Hepatocyte (in vitro differentiated cells): ENCODE results near the gene RPTOR. TPM values are rescaled to one million over a fixed set of nuclear protein-coding genes. Genes with fewer than 3 reads are reported as not detected.
A peak's percentile ranks its signal among the peaks of the same experiment; 100 is the strongest.

Experiments
- DNase-seq: peaks from one replicate; pipeline ENCODE4 v3.0.0-alpha.2; 2016; ENCODE audit warnings: low spot score
- H2AFZ ChIP-seq: fragments of 200-600 bp; sonication (generic); 2 replicates; pipeline ENCODE4 v1.6.0; 2016; ENCODE audit warnings: antibody characterized with exemption, mild to moderate bottlenecking
- H3K27ac ChIP-seq: fragments of 200-600 bp; sonication (generic); 2 replicates; pipeline ENCODE4 v1.5.1; 2016; ENCODE audit warnings: mild to moderate bottlenecking
- H3K27me3 ChIP-seq: fragments of 200-600 bp; sonication (generic); 2 replicates; pipeline ENCODE4 v1.6.1; 2016
- H3K36me3 ChIP-seq: fragments of 200-600 bp; sonication (generic); replicated peaks from 2 replicates; pipeline ENCODE4 v1.5.1; 2016; ENCODE audit warnings: low read depth; ENCODE audit not compliant: insufficient read depth
- H3K4me1 ChIP-seq: fragments of 200-600 bp; sonication (generic); 2 replicates; pipeline ENCODE4 v1.5.1; 2016; ENCODE audit warnings: mild to moderate bottlenecking, moderate library complexity; ENCODE audit not compliant: insufficient read depth
- H3K4me2 ChIP-seq: fragments of 200-600 bp; sonication (generic); 2 replicates; pipeline ENCODE4 v1.6.0; 2016
- H3K4me3 ChIP-seq: fragments of 200-600 bp; sonication (generic); 2 replicates; pipeline ENCODE4 v1.5.1; 2016; ENCODE audit warnings: mild to moderate bottlenecking
- H3K79me2 ChIP-seq: fragments of 200-600 bp; sonication (generic); 2 replicates; pipeline ENCODE4 v1.6.0; 2017; ENCODE audit warnings: mild to moderate bottlenecking
- H3K9me2 ChIP-seq: fragments of 200-600 bp; sonication (generic); replicated peaks from 2 replicates; pipeline ENCODE4 v1.6.0; 2017; ENCODE audit warnings: mild to moderate bottlenecking; ENCODE audit not compliant: insufficient read depth
- H3K9me3 ChIP-seq: fragments of 200-600 bp; sonication (generic); 2 replicates; pipeline ENCODE4 v1.5.1; 2016; ENCODE audit warnings: low read depth, mild to moderate bottlenecking
- H4K20me1 ChIP-seq: fragments of 200-600 bp; sonication (generic); 2 replicates; pipeline ENCODE4 v1.6.0; 2016; ENCODE audit warnings: mild to moderate bottlenecking; ENCODE audit not compliant: insufficient read depth, poor library complexity, severe bottlenecking
- EZH2 ChIP-seq: fragments of 200-600 bp; sonication (generic); IDR thresholded peaks from 2 replicates; pipeline ENCODE4 v1.6.1; 2016; ENCODE audit warnings: antibody characterized with exemption, mild to moderate bottlenecking, borderline replicate concordance
- EZH2phosphoT487 ChIP-seq: fragments of 200-600 bp; sonication (generic); IDR thresholded peaks from one replicate; pipeline ENCODE4 v1.6.1; 2018; ENCODE audit warnings: antibody characterized with exemption, mild to moderate bottlenecking, low read depth, moderate library complexity; ENCODE audit not compliant: unreplicated experiment, severe bottlenecking
- WGBS: methylation state at CpG from one replicate; pipeline ENCODE4 v1.1.6; 2016; ENCODE audit warnings: low lambda C conversion rate; ENCODE audit errors: missing lambda C conversion rate; 5-methylcytosine and 5-hydroxymethylcytosine counted together
- polyA plus RNA-seq: library from polyadenylated mRNA; unstranded; fragments of >200 nt; fragmentation: Nextera tagmentation; extraction: Ambion mirVana; gene quantifications from 2 replicates; pipeline ENCODE4 v1.2.1, GENCODE V29; 2016
- total RNA-seq: library from RNA; depleted of rRNA; stranded (reverse); fragments of >200 nt; gene quantifications from 2 replicates; pipeline ENCODE4 v1.2.3, GENCODE V29; 2014
- TF ChIP-seq, protein P1 (sequence below): fragments of 200-600 bp; sonication (generic); IDR thresholded peaks from 2 replicates; pipeline ENCODE4 v1.5.1; 2016; ENCODE audit warnings: antibody characterized with exemption, mild to moderate bottlenecking; ENCODE audit not compliant: poor library complexity

RPTOR gene
- total and polyA plus RNA-seq, 2 experiments from 2014 or later, result 14.1 to 20.6 TPM

DNA sequence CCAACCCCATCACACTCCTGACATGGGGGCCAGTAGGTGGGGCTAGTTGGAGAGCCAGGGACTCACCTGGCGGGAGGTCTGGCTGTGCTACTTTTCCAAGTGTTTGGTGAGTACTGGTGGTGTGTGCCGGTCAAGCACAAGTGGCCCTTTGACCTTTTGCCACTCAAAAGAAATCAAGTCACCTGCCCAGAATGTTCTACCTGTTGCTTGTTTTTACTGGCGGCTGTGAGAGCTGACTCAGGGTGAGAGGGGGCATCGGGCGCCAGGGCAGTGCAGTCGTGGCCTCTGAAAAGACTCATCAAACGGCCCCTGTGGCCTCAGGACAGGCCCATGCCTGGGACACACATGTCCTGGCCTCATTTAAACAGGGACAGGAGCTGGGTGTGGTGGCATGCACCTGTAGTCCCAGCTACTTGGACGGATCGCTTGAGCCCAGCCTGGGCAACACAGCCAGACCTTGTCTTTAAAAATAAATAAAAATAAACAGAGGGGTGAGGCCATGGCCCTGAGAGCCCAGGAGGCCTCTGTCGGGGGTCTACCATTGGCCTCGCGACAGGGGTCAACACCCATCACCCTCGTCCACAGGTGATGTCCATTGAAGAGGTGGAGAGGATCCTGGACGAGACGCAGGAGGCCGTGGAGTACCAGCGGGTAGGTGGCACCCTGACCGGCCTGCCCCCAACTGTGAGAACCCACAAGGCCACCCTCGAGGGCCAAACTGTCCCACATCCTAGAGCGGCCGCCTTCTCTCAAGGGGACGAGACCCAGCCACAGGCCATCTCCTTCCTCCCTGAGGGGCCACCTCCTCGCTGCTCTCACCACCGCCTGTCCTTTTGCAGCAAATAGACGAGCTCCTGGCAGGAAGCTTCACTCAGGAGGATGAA lies 452.0 kb downstream of the RPTOR start:
- 97% methylated on average over 25 of the region's 25 CpGs for WGBS
- Histone ChIP-seq H2AFZ (no peak overlapping the region), H3K36me3 (no peaks in the 10 kb centered on the region), H3K27me3 (no peaks in the 10 kb centered on the region), H3K79me2 (peaks cover 9% of the 10 kb centered on the region), H3K4me1 (peaks cover 10% of the 10 kb centered on the region), H3K9me2 (no peaks in the 10 kb centered on the region), H3K27ac (no peak overlapping the region), H3K4me3 (no peak overlapping the region), H3K4me2 (no peak overlapping the region), H3K9me3 (no peaks in the 10 kb centered on the region), H4K20me1 (no peaks in the 10 kb centered on the region)
- DNase-seq, result no peak
- no peak for TF ChIP-seq EZH2phosphoT487
- TF ChIP-seq, protein P1, sequence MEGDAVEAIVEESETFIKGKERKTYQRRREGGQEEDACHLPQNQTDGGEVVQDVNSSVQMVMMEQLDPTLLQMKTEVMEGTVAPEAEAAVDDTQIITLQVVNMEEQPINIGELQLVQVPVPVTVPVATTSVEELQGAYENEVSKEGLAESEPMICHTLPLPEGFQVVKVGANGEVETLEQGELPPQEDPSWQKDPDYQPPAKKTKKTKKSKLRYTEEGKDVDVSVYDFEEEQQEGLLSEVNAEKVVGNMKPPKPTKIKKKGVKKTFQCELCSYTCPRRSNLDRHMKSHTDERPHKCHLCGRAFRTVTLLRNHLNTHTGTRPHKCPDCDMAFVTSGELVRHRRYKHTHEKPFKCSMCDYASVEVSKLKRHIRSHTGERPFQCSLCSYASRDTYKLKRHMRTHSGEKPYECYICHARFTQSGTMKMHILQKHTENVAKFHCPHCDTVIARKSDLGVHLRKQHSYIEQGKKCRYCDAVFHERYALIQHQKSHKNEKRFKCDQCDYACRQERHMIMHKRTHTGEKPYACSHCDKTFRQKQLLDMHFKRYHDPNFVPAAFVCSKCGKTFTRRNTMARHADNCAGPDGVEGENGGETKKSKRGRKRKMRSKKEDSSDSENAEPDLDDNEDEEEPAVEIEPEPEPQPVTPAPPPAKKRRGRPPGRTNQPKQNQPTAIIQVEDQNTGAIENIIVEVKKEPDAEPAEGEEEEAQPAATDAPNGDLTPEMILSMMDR, result no peak

DNA sequence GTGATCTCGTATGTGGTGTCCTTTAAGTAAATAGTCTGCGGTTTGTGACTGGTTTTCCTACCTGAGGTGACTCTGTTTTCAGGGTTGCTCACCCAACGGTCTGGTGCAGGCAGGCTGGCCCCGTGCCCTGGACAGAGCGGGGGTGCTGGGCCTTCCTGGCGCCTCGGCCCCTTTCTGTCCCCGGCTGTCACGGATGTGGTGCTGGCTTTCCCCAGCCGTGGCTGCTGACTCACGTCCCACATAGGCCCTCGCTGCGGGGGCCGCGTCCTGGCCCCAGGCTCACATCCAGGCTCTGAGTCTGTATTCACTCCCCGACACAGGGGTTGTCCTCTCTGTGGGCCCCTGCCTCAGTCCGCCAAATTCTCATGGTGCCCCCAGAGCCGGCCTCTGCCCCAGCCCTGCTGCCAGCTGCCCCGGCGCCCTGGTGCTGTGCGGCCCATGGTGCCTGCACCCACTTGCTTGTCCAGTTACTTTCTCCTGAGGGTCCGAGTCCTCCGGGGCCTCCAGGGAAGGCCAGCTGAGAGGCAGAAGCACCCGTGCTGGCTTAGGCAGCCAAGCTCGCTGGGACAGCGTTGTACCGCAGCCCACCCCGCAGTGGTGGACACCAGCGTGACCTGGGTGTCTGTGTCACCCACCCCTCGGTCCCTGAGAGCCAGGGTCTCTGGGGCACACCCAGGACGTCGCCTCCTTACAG lies 452.9 kb downstream of the RPTOR start:
- Histone ChIP-seq H2AFZ (no peak overlapping the region), H3K4me3 (no peak overlapping the region), H3K27me3 (peaks cover 4% of the 10 kb centered on the region), H3K4me1 (peaks cover 9% of the 10 kb centered on the region), H3K4me2 (no peak overlapping the region), H3K36me3 (no peaks in the 10 kb centered on the region), H3K79me2 (peaks cover 7% of the 10 kb centered on the region), H4K20me1 (no peaks in the 10 kb centered on the region), H3K27ac (no peak overlapping the region), H3K9me2 (no peaks in the 10 kb centered on the region), H3K9me3 (no peaks in the 10 kb centered on the region)
- TF ChIP-seq EZH2 (no peak), EZH2phosphoT487 (no peak)
- TF ChIP-seq, protein P1, result no peak
- peak; percentile 4 for DNase-seq
- 95% methylated on average over 25 of the region's 32 CpGs for WGBS

DNA sequence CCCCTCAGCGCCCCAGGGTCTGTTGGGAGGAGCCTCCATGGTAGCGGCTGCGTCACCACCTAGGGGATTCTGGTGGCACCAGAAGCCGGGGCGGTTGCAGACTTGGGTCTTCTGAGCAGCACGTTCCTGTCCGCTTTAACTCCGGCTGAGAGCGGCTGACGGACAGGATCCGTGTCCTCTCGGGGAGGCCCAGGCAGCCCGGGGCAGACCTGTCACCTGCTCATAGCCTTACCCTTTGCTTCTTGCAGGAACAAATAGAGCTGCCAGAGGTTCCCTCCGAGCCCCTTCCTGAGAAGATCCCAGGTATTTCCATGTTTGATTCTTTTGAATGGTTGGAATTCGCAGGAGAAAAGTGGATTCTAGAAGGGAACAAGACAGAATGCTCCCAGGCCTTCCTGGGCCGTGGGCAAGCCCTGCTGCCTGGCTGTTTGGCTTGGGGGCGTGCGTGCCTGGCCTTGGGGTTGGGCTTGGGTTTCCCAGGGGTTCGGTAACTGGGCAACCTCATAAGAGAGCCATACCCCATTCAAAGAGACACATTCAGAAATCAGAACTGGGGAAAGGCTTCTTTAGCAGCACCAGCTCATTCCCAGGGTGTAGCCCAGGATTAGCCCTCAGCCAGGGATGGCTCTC lies 453.6 kb downstream of the RPTOR start:
- Histone ChIP-seq H3K79me2 (no peaks in the 10 kb centered on the region), H3K9me2 (no peaks in the 10 kb centered on the region), H3K27me3 (peaks cover 10% of the 10 kb centered on the region), H2AFZ (no peak overlapping the region), H3K4me1 (peaks cover 3% of the 10 kb centered on the region), H3K36me3 (no peaks in the 10 kb centered on the region), H3K27ac (no peak overlapping the region), H3K4me3 (no peak overlapping the region), H3K9me3 (no peaks in the 10 kb centered on the region), H4K20me1 (no peaks in the 10 kb centered on the region), H3K4me2 (no peak overlapping the region)
- DNase-seq, result no peak
- 96% methylated on average over 19 of the region's 19 CpGs for WGBS
- no peak for TF ChIP-seq EZH2
- TF ChIP-seq, protein P1, result no peak
- TF ChIP-seq EZH2phosphoT487, result no peak
